K562 (cell line): ENCODE data around the gene R3HDM2. TPM values are rescaled to one million over a fixed set of nuclear protein-coding genes. Genes with fewer than 3 reads are reported as not detected.
A peak's percentile ranks its signal among the peaks of the same experiment; 100 is the strongest.

Source experiments
- C11orf30 ChIP-seq: fragments of 450-650 bp; IDR thresholded peaks from 2 replicates; pipeline ENCODE4 v1.6.1; 2016; ENCODE audit warnings: low read depth, mild to moderate bottlenecking
- ELF4 ChIP-seq: fragments of 450-650 bp; formaldehyde crosslinking; IDR thresholded peaks from 2 replicates; pipeline ENCODE4 v1.4.0; 2022; ENCODE audit warnings: missing genetic modification characterization
- ESRRA ChIP-seq: fragments of 450-650 bp; IDR thresholded peaks from 2 replicates; pipeline ENCODE4 v1.6.1; 2014; ENCODE audit warnings: low read depth, mild to moderate bottlenecking, moderate library complexity, borderline replicate concordance
- GTF2A2 ChIP-seq: IDR thresholded peaks from 2 replicates; pipeline ENCODE4 v1.6.1; 2016; ENCODE audit warnings: mild to moderate bottlenecking, missing genetic modification characterization, missing compliant biosample characterization
- HDAC1 ChIP-seq, 2 experiments: fragments of 450-650 bp; IDR thresholded peaks; 2 replicates each; pipeline ENCODE4 v1.6.1; 2016 to 2017; ENCODE audit warnings: inconsistent platforms in 1 of 2, mild to moderate bottlenecking in 1 of 2, moderate library complexity in 1 of 2
- MEF2A ChIP-seq: IDR thresholded peaks from 2 replicates; pipeline ENCODE4 v1.6.1; 2011; ENCODE audit warnings: low read depth, mild to moderate bottlenecking, low read length, moderate library complexity; ENCODE audit not compliant: control insufficient read depth
- MEIS2 ChIP-seq: fragments of 450-650 bp; IDR thresholded peaks from 2 replicates; pipeline ENCODE4 v1.6.1; 2014; ENCODE audit warnings: mild to moderate bottlenecking; ENCODE audit not compliant: partially characterized antibody
- MIER1 ChIP-seq: fragments of 450-650 bp; IDR thresholded peaks from 2 replicates; pipeline ENCODE4 v1.6.1; 2016; ENCODE audit warnings: antibody characterized with exemption, mild to moderate bottlenecking, low read depth
- NCOA4 ChIP-seq: fragments of 450-650 bp; IDR thresholded peaks from 2 replicates; pipeline ENCODE4 v1.6.1; 2018; ENCODE audit warnings: mild to moderate bottlenecking; ENCODE audit not compliant: partially characterized antibody
- NFE2L1 ChIP-seq: fragments of 450-650 bp; IDR thresholded peaks from 2 replicates; pipeline ENCODE4 v1.6.1; 2016; ENCODE audit warnings: missing genetic modification characterization, low read depth, mild to moderate bottlenecking, missing compliant biosample characterization, moderate library complexity, borderline replicate concordance
- PYGO2 ChIP-seq: fragments of 450-650 bp; IDR thresholded peaks from 2 replicates; pipeline ENCODE4 v1.6.1; 2016; ENCODE audit warnings: mild to moderate bottlenecking, missing genetic modification characterization, moderate library complexity, missing compliant biosample characterization
- SLC30A9 ChIP-seq: fragments of 250-450 bp; sonication (Bioruptor Pico); IDR thresholded peaks from 2 replicates; pipeline ENCODE4 v1.8.0; 2022; ENCODE audit warnings: mild to moderate bottlenecking, moderate library complexity
- SMAD1 ChIP-seq: fragments of 150-350 bp; IDR thresholded peaks from 2 replicates; pipeline ENCODE4 v1.6.1; 2014; ENCODE audit warnings: low read length, low read depth; ENCODE audit not compliant: partially characterized antibody
- TEAD1 ChIP-seq, 2 experiments: fragments of 450-650 bp in 1 of 2; sonication (generic) in 1 of 2; formaldehyde crosslinking; IDR thresholded peaks; 2 replicates each; pipeline versions ENCODE4 v1.4.0 to v1.8.0; 2020 to 2022; ENCODE audit warnings: mild to moderate bottlenecking in 2 of 2, missing genetic modification reagents in 1 of 2
- XRCC4 ChIP-seq: IDR thresholded peaks from one replicate; pipeline ENCODE4 v1.6.1; 2011; ENCODE audit not compliant: insufficient read depth, insufficient read length; ENCODE audit errors: extremely low read depth
- ZFP1 ChIP-seq: fragments of 450-650 bp; formaldehyde crosslinking; IDR thresholded peaks from 2 replicates; pipeline ENCODE4 v1.4.0; 2020; ENCODE audit warnings: mild to moderate bottlenecking, mixed read lengths
- ZNF408 ChIP-seq: fragments of 250-450 bp; sonication (Bioruptor Pico); IDR thresholded peaks from 2 replicates; pipeline ENCODE4 v1.4.0; 2020; ENCODE audit warnings: low read depth, mild to moderate bottlenecking, moderate library complexity
- ZNF696 ChIP-seq: fragments of 250-450 bp; sonication (Bioruptor Pico); conservative IDR thresholded peaks from 2 replicates; pipeline ENCODE4 v1.4.0; 2020; ENCODE audit warnings: mild to moderate bottlenecking, moderate library complexity
- ZNF717 ChIP-seq: fragments of 250-450 bp; sonication (Bioruptor Pico); IDR thresholded peaks from 2 replicates; pipeline ENCODE4 v1.5.0; 2021
- ZNF778 ChIP-seq: fragments of 450-650 bp; formaldehyde crosslinking; IDR thresholded peaks from 2 replicates; pipeline ENCODE4 v1.4.0; 2020; ENCODE audit warnings: mild to moderate bottlenecking, moderate library complexity
- polyA plus RNA-seq, 8 experiments: library from polyadenylated mRNA; depleted of rRNA in 4 of 8; stranded (reverse) in 5 of 8; unstranded in 3 of 8; fragments of >200 nt; fragmentation: Nextera tagmentation in 2 of 8; fragmentation: Illumina TruSeq in 1 of 8; extraction: Ambion mirVana in 2 of 8; extraction: Trizol in 1 of 8; gene quantifications; 2 replicates each; pipeline versions ENCODE4 v1.2.1 to v1.2.3, GENCODE V29; 2011 to 2014; ENCODE audit warnings: inconsistent platforms in 1 of 8, missing spikeins in 1 of 8
- total RNA-seq, 7 experiments: library from RNA; depleted of rRNA in 6 of 7; stranded (reverse); fragments of >200 nt in 6 of 7; fragmentation: Illumina TruSeq in 2 of 7; extraction: Trizol in 2 of 7; gene quantifications; 2 replicates each; pipeline versions ENCODE4 v1.2.1 to v1.2.3, GENCODE V29; 2011 to 2021; ENCODE audit warnings: low replicate concordance in 1 of 7
- TF ChIP-seq, protein P1 (sequence below): sonication (generic); formaldehyde crosslinking; IDR thresholded peaks from 2 replicates; pipeline ENCODE4 v1.8.1; 2023; ENCODE audit warnings: mild to moderate bottlenecking, missing genetic modification reagents
- TF ChIP-seq, protein P2 (sequence below): fragments of 250-450 bp; sonication (Bioruptor Pico); IDR thresholded peaks from 2 replicates; pipeline ENCODE4 v1.9.0; 2021; ENCODE audit warnings: mild to moderate bottlenecking, inconsistent platforms
- TF ChIP-seq, protein P3 (sequence below): fragments of 450-650 bp; IDR thresholded peaks from 2 replicates; pipeline ENCODE4 v1.6.1; 2014; ENCODE audit warnings: low read depth, mild to moderate bottlenecking, moderate library complexity, borderline replicate concordance

R3HDM2 gene
- total and polyA plus RNA-seq, 9 of the 15 experiments (the other 6 are each of a cell fraction or from before 2014, with no cell fraction given), result 3.3 to 18.8 (median 9.0) TPM

DNA sequence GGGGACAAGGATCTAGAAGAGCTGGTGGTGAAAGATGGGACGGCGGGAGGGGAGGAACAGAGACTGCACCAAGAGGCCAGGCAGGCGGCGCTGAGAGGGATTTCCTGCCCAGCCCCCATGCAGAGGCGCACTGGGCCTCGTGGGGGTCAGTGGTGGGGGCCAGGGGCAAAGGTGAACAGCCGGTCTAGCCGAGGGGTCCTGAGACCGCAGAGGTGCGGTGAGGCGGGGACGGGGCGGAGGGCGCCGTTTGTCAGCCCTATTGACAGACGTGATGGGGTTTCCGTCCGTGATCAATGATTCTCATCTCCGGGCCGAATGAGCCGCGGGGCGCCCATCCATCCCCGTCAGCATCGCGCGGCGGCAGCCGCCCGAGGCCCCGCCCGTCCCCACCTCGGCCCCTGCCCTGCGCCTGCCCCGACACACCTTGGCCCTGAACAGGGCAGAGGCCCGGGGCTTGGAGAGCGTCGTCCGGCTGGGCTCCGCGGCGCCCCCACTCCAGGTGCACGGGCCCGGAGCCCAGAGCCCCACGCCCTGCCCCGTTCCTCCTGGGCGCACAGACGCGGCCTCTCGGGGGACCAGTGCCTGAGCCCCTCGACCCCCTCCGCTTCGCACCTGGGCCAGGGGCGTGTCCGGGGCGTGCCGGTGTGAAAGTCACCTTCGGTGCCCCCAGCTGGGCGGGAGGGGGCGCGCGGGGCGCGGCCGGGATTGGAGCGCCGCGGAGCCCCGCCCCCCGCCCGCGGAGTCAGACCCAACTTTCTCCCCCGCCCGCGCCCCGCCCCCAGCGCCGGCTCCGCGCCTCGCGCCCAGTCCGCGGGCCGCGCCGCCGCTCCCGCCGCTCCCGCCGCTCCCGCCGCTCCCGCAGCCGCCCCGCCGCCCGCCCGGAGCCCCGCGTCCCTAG is 214.6 kb downstream of the R3HDM2 start, which contains the start of gene NXPH4 (continued):
- TF ChIP-seq, protein P1, sequence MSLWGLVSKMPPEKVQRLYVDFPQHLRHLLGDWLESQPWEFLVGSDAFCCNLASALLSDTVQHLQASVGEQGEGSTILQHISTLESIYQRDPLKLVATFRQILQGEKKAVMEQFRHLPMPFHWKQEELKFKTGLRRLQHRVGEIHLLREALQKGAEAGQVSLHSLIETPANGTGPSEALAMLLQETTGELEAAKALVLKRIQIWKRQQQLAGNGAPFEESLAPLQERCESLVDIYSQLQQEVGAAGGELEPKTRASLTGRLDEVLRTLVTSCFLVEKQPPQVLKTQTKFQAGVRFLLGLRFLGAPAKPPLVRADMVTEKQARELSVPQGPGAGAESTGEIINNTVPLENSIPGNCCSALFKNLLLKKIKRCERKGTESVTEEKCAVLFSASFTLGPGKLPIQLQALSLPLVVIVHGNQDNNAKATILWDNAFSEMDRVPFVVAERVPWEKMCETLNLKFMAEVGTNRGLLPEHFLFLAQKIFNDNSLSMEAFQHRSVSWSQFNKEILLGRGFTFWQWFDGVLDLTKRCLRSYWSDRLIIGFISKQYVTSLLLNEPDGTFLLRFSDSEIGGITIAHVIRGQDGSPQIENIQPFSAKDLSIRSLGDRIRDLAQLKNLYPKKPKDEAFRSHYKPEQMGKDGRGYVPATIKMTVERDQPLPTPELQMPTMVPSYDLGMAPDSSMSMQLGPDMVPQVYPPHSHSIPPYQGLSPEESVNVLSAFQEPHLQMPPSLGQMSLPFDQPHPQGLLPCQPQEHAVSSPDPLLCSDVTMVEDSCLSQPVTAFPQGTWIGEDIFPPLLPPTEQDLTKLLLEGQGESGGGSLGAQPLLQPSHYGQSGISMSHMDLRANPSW (CRISPR knock-in tag), result no peak
- TF ChIP-seq ZNF717 (CRISPR knock-in tag) (no peak), MEIS2 (peak; percentile 44), MEF2A (no peak), ZNF696 (CRISPR knock-in tag) (no peak), MIER1 (no peak), ZFP1 (no peak), GTF2A2 (tag) (no peak), ZNF408 (CRISPR knock-in tag) (no peak), TEAD1 (CRISPR knock-in tag; IDR thresholded peaks at IDR 0.05) (no peak), XRCC4 (no peak), SMAD1 (no peak), ELF4 (CRISPR knock-in tag) (no peak), C11orf30 (no peak), SLC30A9 (CRISPR knock-in tag) (no peak), HDAC1 (IDR thresholded peaks at IDR 0.05) (peak in 1 of 2 experiments; percentile 38; a peak in 1 of 4 replicates), PYGO2 (no peak), NCOA4 (no peak), NFE2L1 (no peak), ZNF778 (no peak), ESRRA (peak; percentile 87)
- TF ChIP-seq, protein P2, sequence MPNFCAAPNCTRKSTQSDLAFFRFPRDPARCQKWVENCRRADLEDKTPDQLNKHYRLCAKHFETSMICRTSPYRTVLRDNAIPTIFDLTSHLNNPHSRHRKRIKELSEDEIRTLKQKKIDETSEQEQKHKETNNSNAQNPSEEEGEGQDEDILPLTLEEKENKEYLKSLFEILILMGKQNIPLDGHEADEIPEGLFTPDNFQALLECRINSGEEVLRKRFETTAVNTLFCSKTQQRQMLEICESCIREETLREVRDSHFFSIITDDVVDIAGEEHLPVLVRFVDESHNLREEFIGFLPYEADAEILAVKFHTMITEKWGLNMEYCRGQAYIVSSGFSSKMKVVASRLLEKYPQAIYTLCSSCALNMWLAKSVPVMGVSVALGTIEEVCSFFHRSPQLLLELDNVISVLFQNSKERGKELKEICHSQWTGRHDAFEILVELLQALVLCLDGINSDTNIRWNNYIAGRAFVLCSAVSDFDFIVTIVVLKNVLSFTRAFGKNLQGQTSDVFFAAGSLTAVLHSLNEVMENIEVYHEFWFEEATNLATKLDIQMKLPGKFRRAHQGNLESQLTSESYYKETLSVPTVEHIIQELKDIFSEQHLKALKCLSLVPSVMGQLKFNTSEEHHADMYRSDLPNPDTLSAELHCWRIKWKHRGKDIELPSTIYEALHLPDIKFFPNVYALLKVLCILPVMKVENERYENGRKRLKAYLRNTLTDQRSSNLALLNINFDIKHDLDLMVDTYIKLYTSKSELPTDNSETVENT (CRISPR knock-in tag), result no peak
- TF ChIP-seq, protein P3, sequence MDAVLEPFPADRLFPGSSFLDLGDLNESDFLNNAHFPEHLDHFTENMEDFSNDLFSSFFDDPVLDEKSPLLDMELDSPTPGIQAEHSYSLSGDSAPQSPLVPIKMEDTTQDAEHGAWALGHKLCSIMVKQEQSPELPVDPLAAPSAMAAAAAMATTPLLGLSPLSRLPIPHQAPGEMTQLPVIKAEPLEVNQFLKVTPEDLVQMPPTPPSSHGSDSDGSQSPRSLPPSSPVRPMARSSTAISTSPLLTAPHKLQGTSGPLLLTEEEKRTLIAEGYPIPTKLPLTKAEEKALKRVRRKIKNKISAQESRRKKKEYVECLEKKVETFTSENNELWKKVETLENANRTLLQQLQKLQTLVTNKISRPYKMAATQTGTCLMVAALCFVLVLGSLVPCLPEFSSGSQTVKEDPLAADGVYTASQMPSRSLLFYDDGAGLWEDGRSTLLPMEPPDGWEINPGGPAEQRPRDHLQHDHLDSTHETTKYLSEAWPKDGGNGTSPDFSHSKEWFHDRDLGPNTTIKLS, result no peak
